Skeletal muscle satellite cell (primary cell): ENCODE results near the gene DGKB.

Experiments used
- H3K27me3 ChIP-seq: 2 replicates; pipeline ENCODE4 v1.7.0; 2013; ENCODE audit warnings: low read length; ENCODE audit not compliant: control insufficient read depth, insufficient read depth
- H3K36me3 ChIP-seq: 2 replicates; pipeline ENCODE4 v1.7.0; 2013; ENCODE audit warnings: mild to moderate bottlenecking, control low read depth, low read length; ENCODE audit not compliant: insufficient read depth
- H3K4me1 ChIP-seq: 2 replicates; pipeline ENCODE4 v1.7.0; 2013; ENCODE audit warnings: low read length; ENCODE audit not compliant: control insufficient read depth, insufficient read depth
- H3K4me2 ChIP-seq: 2 replicates; pipeline ENCODE4 v1.7.0; 2013; ENCODE audit warnings: mild to moderate bottlenecking, low read length
- H3K4me3 ChIP-seq: 2 replicates; pipeline ENCODE4 v1.7.0; 2013; ENCODE audit warnings: low read length
- H3K9ac ChIP-seq: 2 replicates; pipeline ENCODE4 v1.7.0; 2013; ENCODE audit warnings: mild to moderate bottlenecking, low read depth, low read length, moderate library complexity
- H3K9me3 ChIP-seq: replicated peaks from 2 replicates; pipeline ENCODE4 v1.7.0; 2013; ENCODE audit warnings: mild to moderate bottlenecking, control low read depth, low read length

The DGKB gene

GRCh38 chr7:14407246-14408015, 495.1 kb downstream of the DGKB start:
- Histone ChIP-seq H3K4me3 (no peak overlapping the region), H3K4me1 (no peaks in the 10 kb centered on the region), H3K4me2 (no peak overlapping the region)

GRCh38 chr7:14403587-14403986, 499.0 kb downstream of the DGKB start:
- H3K4me1 ChIP-seq, result peaks cover 5% of the 10 kb centered on the region
- H3K4me3 ChIP-seq, result no peak overlapping the region
- H3K4me2 ChIP-seq, result no peak overlapping the region
- no peaks in the 10 kb centered on the region for H3K9me3 ChIP-seq
- no peaks in the 10 kb centered on the region for H3K36me3 ChIP-seq
- H3K27me3 ChIP-seq, result no peaks in the 10 kb centered on the region
- no peak overlapping the region for H3K9ac ChIP-seq

More at GRCh38 chr7:14407246-14408015, 495.1 kb downstream of the DGKB start:
- H3K36me3 ChIP-seq, result no peaks in the 10 kb centered on the region
- H3K9ac ChIP-seq, result no peak overlapping the region
- H3K27me3 ChIP-seq, result no peaks in the 10 kb centered on the region
- H3K9me3 ChIP-seq, result no peaks in the 10 kb centered on the region

GRCh38 chr7:14400271-14400670, 502.3 kb downstream of the DGKB start:
- H3K27me3 ChIP-seq, result no peaks in the 10 kb centered on the region
- no peak overlapping the region for H3K4me2 ChIP-seq
- peaks cover 5% of the 10 kb centered on the region for H3K4me1 ChIP-seq
- no peaks in the 10 kb centered on the region for H3K36me3 ChIP-seq
- H3K9me3 ChIP-seq, result no peaks in the 10 kb centered on the region
- H3K9ac ChIP-seq, result no peak overlapping the region
- no peak overlapping the region for H3K4me3 ChIP-seq

GRCh38 chr7:14398526-14398925, 504.0 kb downstream of the DGKB start:
- Histone ChIP-seq H3K4me2 (no peak overlapping the region), H3K9ac (no peak overlapping the region), H3K9me3 (no peaks in the 10 kb centered on the region), H3K4me3 (no peak overlapping the region), H3K27me3 (no peaks in the 10 kb centered on the region), H3K4me1 (peaks cover 5% of the 10 kb centered on the region), H3K36me3 (no peaks in the 10 kb centered on the region)

GRCh38 chr7:14395860-14396259, 506.7 kb downstream of the DGKB start:
- Histone ChIP-seq H3K27me3 (no peaks in the 10 kb centered on the region), H3K9me3 (no peaks in the 10 kb centered on the region), H3K9ac (no peak overlapping the region), H3K36me3 (no peaks in the 10 kb centered on the region), H3K4me3 (no peak overlapping the region), H3K4me1 (no peaks in the 10 kb centered on the region), H3K4me2 (no peak overlapping the region)

GRCh38 chr7:14394786-14395185, 507.8 kb downstream of the DGKB start:
- no peak overlapping the region for H3K4me2 ChIP-seq
- no peak overlapping the region for H3K4me3 ChIP-seq
- H3K9ac ChIP-seq, result no peak overlapping the region
- no peaks in the 10 kb centered on the region for H3K36me3 ChIP-seq
- no peaks in the 10 kb centered on the region for H3K27me3 ChIP-seq
- no peaks in the 10 kb centered on the region for H3K9me3 ChIP-seq
- H3K4me1 ChIP-seq, result no peaks in the 10 kb centered on the region

GRCh38 chr7:14389595-14389994, 513.0 kb downstream of the DGKB start:
- Histone ChIP-seq H3K36me3 (no peaks in the 10 kb centered on the region), H3K4me1 (peaks cover 20% of the 10 kb centered on the region), H3K27me3 (no peaks in the 10 kb centered on the region), H3K4me2 (no peak overlapping the region), H3K9ac (no peak overlapping the region), H3K9me3 (no peaks in the 10 kb centered on the region), H3K4me3 (no peak overlapping the region)

GRCh38 chr7:14389181-14389591, 513.4 kb downstream of the DGKB start:
- Histone ChIP-seq H3K36me3 (no peaks in the 10 kb centered on the region), H3K27me3 (no peaks in the 10 kb centered on the region), H3K4me3 (no peak overlapping the region), H3K4me1 (peaks cover 21% of the 10 kb centered on the region), H3K9ac (no peak overlapping the region), H3K9me3 (no peaks in the 10 kb centered on the region), H3K4me2 (no peak overlapping the region)

- H3K36me3 ChIP-seq, result no peaks in the 10 kb centered on the region
- no peaks in the 10 kb centered on the region for H3K9me3 ChIP-seq
- H3K9ac ChIP-seq, result no peak overlapping the region
- peak overlapping the region; percentile 12 for H3K4me2 ChIP-seq
- no peak overlapping the region for H3K4me3 ChIP-seq
- no peaks in the 10 kb centered on the region for H3K27me3 ChIP-seq
- peaks cover 35% of the 10 kb centered on the region for H3K4me1 ChIP-seq
Observed at GRCh38 chr7:14385074-14385473, 517.5 kb downstream of the DGKB start.

- no peak overlapping the region for H3K4me3 ChIP-seq
- peak overlapping the region; percentile 23 for H3K4me2 ChIP-seq
- peaks cover 49% of the 10 kb centered on the region for H3K4me1 ChIP-seq
- H3K27me3 ChIP-seq, result no peaks in the 10 kb centered on the region
- no peaks in the 10 kb centered on the region for H3K36me3 ChIP-seq
- no peak overlapping the region for H3K9ac ChIP-seq
- no peaks in the 10 kb centered on the region for H3K9me3 ChIP-seq
Observed at GRCh38 chr7:14381936-14382335, 520.6 kb downstream of the DGKB start.

- no peaks in the 10 kb centered on the region for H3K36me3 ChIP-seq
Observed at GRCh38 chr7:14381306-14381705, 521.2 kb downstream of the DGKB start.

GRCh38 chr7:14380881-14381280, 521.7 kb downstream of the DGKB start:
- H3K9me3 ChIP-seq, result no peaks in the 10 kb centered on the region
- no peak overlapping the region for H3K4me3 ChIP-seq

More at GRCh38 chr7:14381306-14381705, 521.2 kb downstream of the DGKB start:
- Histone ChIP-seq H3K9me3 (no peaks in the 10 kb centered on the region), H3K4me2 (peak overlapping the region; percentile 23), H3K4me1 (peaks cover 46% of the 10 kb centered on the region), H3K27me3 (no peaks in the 10 kb centered on the region), H3K4me3 (no peak overlapping the region), H3K9ac (no peak overlapping the region)

More at GRCh38 chr7:14380881-14381280, 521.7 kb downstream of the DGKB start:
- peaks cover 42% of the 10 kb centered on the region for H3K4me1 ChIP-seq
- no peaks in the 10 kb centered on the region for H3K27me3 ChIP-seq
- no peak overlapping the region for H3K4me2 ChIP-seq
- no peak overlapping the region for H3K9ac ChIP-seq
- no peaks in the 10 kb centered on the region for H3K36me3 ChIP-seq
